Coronary artery (tissue), 2 donors: ENCODE data around the gene PYCR2.

Source experiments
- DNase-seq: peaks from one replicate; pipeline ENCODE4 v3.0.0-alpha.2; 2017; ENCODE audit warnings: low spot score
- H3K27ac ChIP-seq, 2 donors: fragments of 200-600 bp; sonication (generic); one replicate each; pipeline ENCODE4 v1.5.1; 2016 to 2019
- H3K4me3 ChIP-seq: fragments of 200-600 bp; sonication (generic); 2 replicates; pipeline ENCODE4 v1.5.1; 2016; ENCODE audit warnings: mild to moderate bottlenecking, moderate library complexity
- CTCF ChIP-seq: fragments of 200-600 bp; sonication (generic); IDR thresholded peaks from one replicate; pipeline ENCODE4 v1.5.1; 2019; ENCODE audit warnings: antibody characterized with exemption

PYCR2 gene

GRCh38 chr1:225962440-225962975 is 38.5 kb upstream of the PYCR2 start:
- no peak for TF ChIP-seq CTCF

GRCh38 chr1:225961659-225962439 is 37.8 kb upstream of the PYCR2 start:
- TF ChIP-seq CTCF: no peak
- DNase-seq: no peak
- no peak overlapping the region for H3K4me3 ChIP-seq
- H3K27ac ChIP-seq: no peak overlapping the region

More at GRCh38 chr1:225962440-225962975, 38.5 kb upstream of the PYCR2 start:
- no peak for DNase-seq
- H3K27ac ChIP-seq: no peak overlapping the region
- no peak overlapping the region for H3K4me3 ChIP-seq

- no peak overlapping the region for H3K4me3 ChIP-seq
These were observed 34.0 kb upstream of the PYCR2 start for GRCh38 chr1:225958041-225958440.

GRCh38 chr1:225954753-225955152 is 30.7 kb upstream of the PYCR2 start:
- no peak overlapping the region for H3K4me3 ChIP-seq
- no peak for TF ChIP-seq CTCF

More at GRCh38 chr1:225958041-225958440, 34.0 kb upstream of the PYCR2 start:
- DNase-seq: no peak
- no peak for TF ChIP-seq CTCF
- no peak overlapping the region for H3K27ac ChIP-seq

GRCh38 chr1:225953315-225953714 is 29.3 kb upstream of the PYCR2 start:
- DNase-seq: no peak
- H3K27ac ChIP-seq: no peak overlapping the region
- no peak for TF ChIP-seq CTCF
- H3K4me3 ChIP-seq: no peak overlapping the region

More at GRCh38 chr1:225954753-225955152, 30.7 kb upstream of the PYCR2 start:
- DNase-seq: no peak
- no peak overlapping the region for H3K27ac ChIP-seq

GRCh38 chr1:225950905-225951497 is 27.0 kb upstream of the PYCR2 start:
- no peak overlapping the region for H3K4me3 ChIP-seq
- no peak for DNase-seq
- no peak for TF ChIP-seq CTCF
- no peak overlapping the region for H3K27ac ChIP-seq
